Measurements from ENCODE around the gene PDZD2.

GRCh38 chr5:31886206-31886605 is 247.3 kb downstream of the PDZD2 start:
- TF ChIP-seq CTCF (IDR thresholded peaks at IDR 0.05) (no peak), POLR2A (IDR thresholded peaks at IDR 0.05) (no peak)

Data from heart left ventricle (tissue), 13 donors.